GM12891 (cell line): ENCODE data around the gene PREX1.

Experiments used
- POLR2A ChIP-seq: IDR thresholded peaks from 2 replicates; pipeline ENCODE4 v1.6.1; 2011; ENCODE audit warnings: low read depth, low read length, control low read depth
- POLR2AphosphoS5 ChIP-seq: IDR thresholded peaks from 2 replicates; pipeline ENCODE4 v1.6.1; 2011; ENCODE audit warnings: low read depth, low read length, control low read depth

- no peak for TF ChIP-seq POLR2AphosphoS5
- TF ChIP-seq POLR2A = no peak
Measured at GRCh38 chr20:48592107-48592940, 235.5 kb downstream of the PREX1 start.
